ENCODE results near the gene DYNC1I2.

DNA sequence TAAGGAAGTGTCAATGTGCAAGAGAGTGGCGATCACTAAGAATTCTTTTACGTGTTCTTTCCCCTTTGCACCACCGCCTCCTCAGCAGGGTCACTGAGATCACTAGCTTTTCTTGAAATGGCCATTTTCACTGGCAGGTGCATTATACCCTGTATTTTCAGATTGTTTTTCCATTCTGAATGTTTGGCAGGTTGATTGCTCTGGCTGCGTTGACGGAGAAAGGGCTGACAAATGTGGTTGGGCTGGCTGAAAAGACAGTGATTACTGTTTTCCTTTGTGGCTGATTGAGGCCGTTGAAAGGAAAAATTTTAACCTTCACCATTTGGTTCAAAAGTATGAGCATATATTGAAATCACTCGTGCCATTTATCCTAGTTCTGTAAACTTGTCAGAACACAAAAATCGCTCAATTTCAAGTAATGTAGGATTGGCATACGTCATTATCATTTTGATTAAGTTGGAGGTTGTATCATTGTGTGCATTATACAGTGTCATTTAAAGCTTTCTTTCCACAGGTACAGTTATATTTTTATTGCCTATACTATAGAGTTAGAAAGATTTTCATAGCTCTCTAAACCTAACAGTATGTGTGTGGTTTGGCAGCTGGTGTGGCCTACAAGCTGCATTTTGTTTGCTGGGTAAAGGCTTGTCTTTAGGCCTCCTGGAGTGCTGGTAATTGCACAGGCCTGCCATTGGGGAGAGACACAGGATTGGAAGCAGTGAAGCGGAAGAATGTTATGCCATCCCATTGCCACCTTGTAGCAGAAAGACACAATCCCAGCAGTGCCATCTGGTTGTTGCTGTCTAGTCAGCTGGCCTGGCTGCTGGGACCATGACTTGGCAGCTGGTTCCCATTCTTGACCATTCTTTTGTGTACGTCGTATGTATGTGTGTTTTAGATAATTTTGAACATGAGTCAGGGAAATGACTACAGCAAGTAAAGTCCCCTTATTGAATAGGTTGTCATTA, 36.7 kb downstream of the DYNC1I2 start:
- TF ChIP-seq CTCF (conservative IDR thresholded peaks at IDR 0.05; ENCODE audit: low read depth, low read length) (0 out of 2 replicates have a peak, but pooled peaks have one; percentile 11), EZH2 (IDR thresholded peaks at IDR 0.05; ENCODE audit: low read length, unreplicated experiment) (no peak)

All from PC-3 (cell line).